SK-N-SH treated with all-trans-retinoic acid at 6 μM for 48 hours (cell line): Measurements from ENCODE around the gene ZNF423.

Experiments used
- ATAC-seq: fragments of 200-7000 bp; cut with Tn5 transposase; 3 replicates; pipeline ENCODE4 v1.9.1; 2020; ENCODE audit warnings: mild to moderate bottlenecking, moderate library complexity
- ARNTL ChIP-seq: fragments of 450-650 bp; formaldehyde crosslinking; IDR thresholded peaks from 2 replicates; pipeline ENCODE4 v1.5.0; 2020; ENCODE audit warnings: low read depth, mild to moderate bottlenecking, moderate library complexity, borderline replicate concordance
- BACH2 ChIP-seq: fragments of 250-450 bp; sonication (Bioruptor Pico); IDR thresholded peaks from 2 replicates; pipeline ENCODE4 v1.9.0; 2021; ENCODE audit warnings: mild to moderate bottlenecking, borderline replicate concordance
- CSDC2 ChIP-seq: fragments of 250-450 bp; sonication (Bioruptor Pico); IDR thresholded peaks from 2 replicates; pipeline ENCODE4 v1.5.0; 2020; ENCODE audit warnings: mild to moderate bottlenecking, moderate library complexity
- ESRRG ChIP-seq: fragments of 250-450 bp; sonication (Bioruptor Pico); IDR thresholded peaks from 2 replicates; pipeline ENCODE4 v1.6.1; 2021; ENCODE audit warnings: mild to moderate bottlenecking
- GLIS3 ChIP-seq: fragments of 250-450 bp; sonication (Bioruptor Pico); IDR thresholded peaks from 2 replicates; pipeline ENCODE4 v1.5.0; 2020; ENCODE audit warnings: mild to moderate bottlenecking, moderate library complexity
- ISL1 ChIP-seq: fragments of 250-450 bp; sonication (Bioruptor Pico); IDR thresholded peaks from 2 replicates; pipeline ENCODE4 v2.1.2; 2022; ENCODE audit warnings: mild to moderate bottlenecking, moderate library complexity
- OSR1 ChIP-seq: fragments of 250-450 bp; sonication (Bioruptor Pico); IDR thresholded peaks from 2 replicates; pipeline ENCODE4 v1.8.0; 2022; ENCODE audit warnings: moderate library complexity, mild to moderate bottlenecking, inconsistent platforms
- PPARA ChIP-seq: fragments of 250-450 bp; sonication (Bioruptor Pico); IDR thresholded peaks from 2 replicates; pipeline ENCODE4 v1.5.0; 2020; ENCODE audit warnings: mild to moderate bottlenecking, borderline replicate concordance
- RARB ChIP-seq: fragments of 250-450 bp; sonication (Bioruptor Pico); IDR thresholded peaks from 2 replicates; pipeline ENCODE4 v1.8.0; 2021; ENCODE audit warnings: mild to moderate bottlenecking, moderate library complexity
- SNAI2 ChIP-seq: fragments of 250-450 bp; sonication (Bioruptor Pico); IDR thresholded peaks from 2 replicates; pipeline ENCODE4 v1.5.0; 2020; ENCODE audit warnings: mild to moderate bottlenecking, moderate library complexity
- TCF4 ChIP-seq: fragments of 250-450 bp; sonication (Bioruptor Pico); IDR thresholded peaks from 2 replicates; pipeline ENCODE4 v1.8.0; 2021; ENCODE audit warnings: mild to moderate bottlenecking, moderate library complexity, borderline replicate concordance
- TOX ChIP-seq: fragments of 250-450 bp; sonication (Bioruptor Pico); IDR thresholded peaks from 2 replicates; pipeline ENCODE4 v1.8.0; 2021; ENCODE audit warnings: mild to moderate bottlenecking, moderate library complexity, borderline replicate concordance
- ZC3H10 ChIP-seq: fragments of 250-450 bp; sonication (Bioruptor Pico); IDR thresholded peaks from 2 replicates; pipeline ENCODE4 v1.5.1; 2021; ENCODE audit warnings: mild to moderate bottlenecking, moderate library complexity
- ZFP3 ChIP-seq: fragments of 250-450 bp; sonication (Bioruptor Pico); IDR thresholded peaks from 2 replicates; pipeline ENCODE4 v1.5.0; 2020; ENCODE audit warnings: mild to moderate bottlenecking, moderate library complexity
- ZFP30 ChIP-seq: fragments of 450-650 bp; formaldehyde crosslinking; IDR thresholded peaks from 2 replicates; pipeline ENCODE4 v1.5.0; 2022; ENCODE audit warnings: mild to moderate bottlenecking, moderate library complexity
- ZNF565 ChIP-seq: fragments of 450-650 bp; formaldehyde crosslinking; conservative IDR thresholded peaks from 2 replicates; pipeline ENCODE4 v1.5.0; 2020; ENCODE audit warnings: low read depth, mild to moderate bottlenecking, moderate library complexity
- ZNF70 ChIP-seq: fragments of 450-650 bp; formaldehyde crosslinking; IDR thresholded peaks from 2 replicates; pipeline ENCODE4 v1.5.0; 2020; ENCODE audit warnings: mild to moderate bottlenecking, moderate library complexity
- ZNF8 ChIP-seq: fragments of 450-650 bp; formaldehyde crosslinking; IDR thresholded peaks from 2 replicates; pipeline ENCODE4 v1.5.0; 2020; ENCODE audit warnings: mild to moderate bottlenecking, moderate library complexity
- TF ChIP-seq, protein P1 (sequence below): fragments of 250-450 bp; sonication (Bioruptor Pico); IDR thresholded peaks from 2 replicates; pipeline ENCODE4 v1.8.0; 2020; ENCODE audit warnings: mild to moderate bottlenecking, moderate library complexity, borderline replicate concordance
- TF ChIP-seq, protein P2 (sequence below): fragments of 250-450 bp; sonication (Bioruptor Pico); IDR thresholded peaks from 2 replicates; pipeline ENCODE4 v1.8.0; 2021; ENCODE audit warnings: low read depth, mild to moderate bottlenecking, moderate library complexity, borderline replicate concordance
- TF ChIP-seq, protein P3 (sequence below): fragments of 250-450 bp; sonication (Bioruptor Pico); IDR thresholded peaks from 2 replicates; pipeline ENCODE4 v1.5.1; 2021; ENCODE audit warnings: mild to moderate bottlenecking, moderate library complexity
- TF ChIP-seq, protein P4 (sequence below): fragments of 250-450 bp; sonication (Bioruptor Pico); IDR thresholded peaks from 2 replicates; pipeline ENCODE4 v1.5.0; 2020; ENCODE audit warnings: mild to moderate bottlenecking, moderate library complexity
- TF ChIP-seq, protein P5 (sequence below): fragments of 250-450 bp; sonication (Bioruptor Pico); IDR thresholded peaks from 2 replicates; pipeline ENCODE4 v1.5.1; 2020; ENCODE audit warnings: low read depth, mild to moderate bottlenecking, moderate library complexity

Gene ZNF423

DNA sequence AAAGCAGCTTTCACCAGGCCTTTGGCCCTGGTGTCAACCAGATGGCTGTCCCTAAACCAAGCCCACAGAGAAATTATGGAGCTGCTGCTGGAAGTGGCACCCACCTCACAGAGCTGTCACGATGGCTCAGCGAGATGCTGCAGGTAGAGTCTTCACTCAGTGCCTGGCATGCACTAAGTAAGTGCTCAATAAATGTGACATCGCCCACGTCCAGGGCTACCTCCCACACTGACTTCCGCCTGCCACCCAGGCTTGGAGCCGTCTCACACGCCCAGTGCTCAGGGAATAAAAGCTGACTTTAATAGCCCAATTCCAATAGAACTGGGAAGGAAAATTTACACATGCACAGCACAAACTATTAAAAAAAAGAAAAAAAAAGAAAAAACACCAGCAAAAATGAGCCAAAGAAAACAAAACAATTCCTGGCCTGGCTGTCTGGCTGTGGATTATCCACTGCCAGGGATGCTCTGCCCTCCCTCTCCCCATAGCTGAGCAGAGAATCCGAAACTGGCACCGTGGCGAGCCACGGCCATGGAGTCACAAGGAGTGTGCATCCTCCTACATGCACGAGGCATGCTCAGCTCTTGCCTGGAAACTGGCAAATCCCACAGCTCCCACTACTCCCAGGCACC, 68.9 kb downstream of the ZNF423 start:
- ATAC-seq, result no peak
- no peak for TF ChIP-seq RARB (CRISPR knock-in tag)
- no peak for TF ChIP-seq TCF4 (CRISPR knock-in tag)
- TF ChIP-seq, protein P1, sequence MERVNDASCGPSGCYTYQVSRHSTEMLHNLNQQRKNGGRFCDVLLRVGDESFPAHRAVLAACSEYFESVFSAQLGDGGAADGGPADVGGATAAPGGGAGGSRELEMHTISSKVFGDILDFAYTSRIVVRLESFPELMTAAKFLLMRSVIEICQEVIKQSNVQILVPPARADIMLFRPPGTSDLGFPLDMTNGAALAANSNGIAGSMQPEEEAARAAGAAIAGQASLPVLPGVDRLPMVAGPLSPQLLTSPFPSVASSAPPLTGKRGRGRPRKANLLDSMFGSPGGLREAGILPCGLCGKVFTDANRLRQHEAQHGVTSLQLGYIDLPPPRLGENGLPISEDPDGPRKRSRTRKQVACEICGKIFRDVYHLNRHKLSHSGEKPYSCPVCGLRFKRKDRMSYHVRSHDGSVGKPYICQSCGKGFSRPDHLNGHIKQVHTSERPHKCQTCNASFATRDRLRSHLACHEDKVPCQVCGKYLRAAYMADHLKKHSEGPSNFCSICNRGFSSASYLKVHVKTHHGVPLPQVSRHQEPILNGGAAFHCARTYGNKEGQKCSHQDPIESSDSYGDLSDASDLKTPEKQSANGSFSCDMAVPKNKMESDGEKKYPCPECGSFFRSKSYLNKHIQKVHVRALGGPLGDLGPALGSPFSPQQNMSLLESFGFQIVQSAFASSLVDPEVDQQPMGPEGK (CRISPR knock-in tag), result no peak
- no peak for TF ChIP-seq ESRRG (CRISPR knock-in tag)
- TF ChIP-seq PPARA (CRISPR knock-in tag), result no peak
- no peak for TF ChIP-seq ARNTL (CRISPR knock-in tag)
- no peak for TF ChIP-seq ZFP30
- TF ChIP-seq ZNF8 (CRISPR knock-in tag), result no peak
- TF ChIP-seq ZC3H10 (CRISPR knock-in tag), result no peak
- no peak for TF ChIP-seq OSR1 (CRISPR knock-in tag)
- TF ChIP-seq GLIS3 (CRISPR knock-in tag), result no peak
- TF ChIP-seq, protein P2, sequence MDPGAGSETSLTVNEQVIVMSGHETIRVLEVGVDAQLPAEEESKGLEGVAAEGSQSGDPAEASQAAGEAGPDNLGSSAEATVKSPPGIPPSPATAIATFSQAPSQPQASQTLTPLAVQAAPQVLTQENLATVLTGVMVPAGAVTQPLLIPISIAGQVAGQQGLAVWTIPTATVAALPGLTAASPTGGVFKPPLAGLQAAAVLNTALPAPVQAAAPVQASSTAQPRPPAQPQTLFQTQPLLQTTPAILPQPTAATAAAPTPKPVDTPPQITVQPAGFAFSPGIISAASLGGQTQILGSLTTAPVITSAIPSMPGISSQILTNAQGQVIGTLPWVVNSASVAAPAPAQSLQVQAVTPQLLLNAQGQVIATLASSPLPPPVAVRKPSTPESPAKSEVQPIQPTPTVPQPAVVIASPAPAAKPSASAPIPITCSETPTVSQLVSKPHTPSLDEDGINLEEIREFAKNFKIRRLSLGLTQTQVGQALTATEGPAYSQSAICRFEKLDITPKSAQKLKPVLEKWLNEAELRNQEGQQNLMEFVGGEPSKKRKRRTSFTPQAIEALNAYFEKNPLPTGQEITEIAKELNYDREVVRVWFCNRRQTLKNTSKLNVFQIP (CRISPR knock-in tag), result no peak
- TF ChIP-seq ISL1 (CRISPR knock-in tag), result no peak
- TF ChIP-seq, protein P3, sequence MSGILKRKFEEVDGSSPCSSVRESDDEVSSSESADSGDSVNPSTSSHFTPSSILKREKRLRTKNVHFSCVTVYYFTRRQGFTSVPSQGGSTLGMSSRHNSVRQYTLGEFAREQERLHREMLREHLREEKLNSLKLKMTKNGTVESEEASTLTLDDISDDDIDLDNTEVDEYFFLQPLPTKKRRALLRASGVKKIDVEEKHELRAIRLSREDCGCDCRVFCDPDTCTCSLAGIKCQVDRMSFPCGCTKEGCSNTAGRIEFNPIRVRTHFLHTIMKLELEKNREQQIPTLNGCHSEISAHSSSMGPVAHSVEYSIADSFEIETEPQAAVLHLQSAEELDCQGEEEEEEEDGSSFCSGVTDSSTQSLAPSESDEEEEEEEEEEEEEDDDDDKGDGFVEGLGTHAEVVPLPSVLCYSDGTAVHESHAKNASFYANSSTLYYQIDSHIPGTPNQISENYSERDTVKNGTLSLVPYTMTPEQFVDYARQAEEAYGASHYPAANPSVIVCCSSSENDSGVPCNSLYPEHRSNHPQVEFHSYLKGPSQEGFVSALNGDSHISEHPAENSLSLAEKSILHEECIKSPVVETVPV (CRISPR knock-in tag), result no peak
- TF ChIP-seq SNAI2 (CRISPR knock-in tag), result no peak
- TF ChIP-seq, protein P4, sequence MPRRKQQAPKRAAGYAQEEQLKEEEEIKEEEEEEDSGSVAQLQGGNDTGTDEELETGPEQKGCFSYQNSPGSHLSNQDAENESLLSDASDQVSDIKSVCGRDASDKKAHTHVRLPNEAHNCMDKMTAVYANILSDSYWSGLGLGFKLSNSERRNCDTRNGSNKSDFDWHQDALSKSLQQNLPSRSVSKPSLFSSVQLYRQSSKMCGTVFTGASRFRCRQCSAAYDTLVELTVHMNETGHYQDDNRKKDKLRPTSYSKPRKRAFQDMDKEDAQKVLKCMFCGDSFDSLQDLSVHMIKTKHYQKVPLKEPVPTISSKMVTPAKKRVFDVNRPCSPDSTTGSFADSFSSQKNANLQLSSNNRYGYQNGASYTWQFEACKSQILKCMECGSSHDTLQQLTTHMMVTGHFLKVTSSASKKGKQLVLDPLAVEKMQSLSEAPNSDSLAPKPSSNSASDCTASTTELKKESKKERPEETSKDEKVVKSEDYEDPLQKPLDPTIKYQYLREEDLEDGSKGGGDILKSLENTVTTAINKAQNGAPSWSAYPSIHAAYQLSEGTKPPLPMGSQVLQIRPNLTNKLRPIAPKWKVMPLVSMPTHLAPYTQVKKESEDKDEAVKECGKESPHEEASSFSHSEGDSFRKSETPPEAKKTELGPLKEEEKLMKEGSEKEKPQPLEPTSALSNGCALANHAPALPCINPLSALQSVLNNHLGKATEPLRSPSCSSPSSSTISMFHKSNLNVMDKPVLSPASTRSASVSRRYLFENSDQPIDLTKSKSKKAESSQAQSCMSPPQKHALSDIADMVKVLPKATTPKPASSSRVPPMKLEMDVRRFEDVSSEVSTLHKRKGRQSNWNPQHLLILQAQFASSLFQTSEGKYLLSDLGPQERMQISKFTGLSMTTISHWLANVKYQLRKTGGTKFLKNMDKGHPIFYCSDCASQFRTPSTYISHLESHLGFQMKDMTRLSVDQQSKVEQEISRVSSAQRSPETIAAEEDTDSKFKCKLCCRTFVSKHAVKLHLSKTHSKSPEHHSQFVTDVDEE, result no peak
- no peak for TF ChIP-seq ZNF565
- no peak for TF ChIP-seq TOX (CRISPR knock-in tag)
- no peak for TF ChIP-seq CSDC2
- TF ChIP-seq ZFP3, result no peak

DNA sequence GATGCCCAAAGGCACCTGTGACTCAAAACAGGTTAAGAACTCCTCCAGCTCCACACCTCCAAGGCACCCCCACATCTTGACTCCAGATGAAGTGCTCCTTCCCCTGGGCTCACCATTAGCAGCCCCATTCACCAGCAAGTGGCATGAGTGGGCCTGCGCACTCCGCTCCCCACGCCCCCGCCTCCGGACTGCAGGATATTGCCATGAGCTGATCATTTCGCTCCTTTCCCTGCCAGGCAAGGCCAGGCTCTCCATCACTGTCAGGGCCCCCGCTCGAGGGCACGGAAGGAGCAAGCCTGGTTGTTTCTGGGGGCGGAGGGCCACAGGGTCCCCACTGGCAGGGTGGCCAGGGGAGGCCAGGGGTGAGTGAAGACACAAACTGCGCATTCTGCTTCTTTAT, 69.9 kb downstream of the ZNF423 start:
- ATAC-seq, result no peak
- TF ChIP-seq ISL1 (CRISPR knock-in tag), result no peak

DNA sequence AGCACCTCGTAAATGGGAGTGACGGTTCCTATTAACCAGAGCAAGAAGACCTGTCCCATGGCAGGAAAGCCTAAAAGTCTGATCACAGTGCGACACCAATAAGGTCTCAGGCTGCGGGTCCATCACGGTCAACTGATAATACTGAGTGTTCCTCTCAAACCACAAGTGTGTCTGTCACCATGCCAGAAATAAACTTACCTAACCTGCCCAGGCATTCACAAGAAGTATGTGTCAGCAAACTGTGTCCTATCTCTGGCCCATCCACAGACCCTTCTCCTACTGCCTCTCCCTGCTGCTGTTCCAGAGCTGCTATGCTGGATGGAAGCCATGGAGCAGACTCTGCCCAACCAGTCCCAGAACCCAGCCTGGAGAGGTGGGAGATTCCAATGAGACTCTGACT, 73.5 kb downstream of the ZNF423 start:
- no peak for TF ChIP-seq PPARA (CRISPR knock-in tag)
- no peak for TF ChIP-seq GLIS3 (CRISPR knock-in tag)
- TF ChIP-seq BACH2 (CRISPR knock-in tag), result no peak
- TF ChIP-seq ZFP3, result no peak
- TF ChIP-seq, protein P5, sequence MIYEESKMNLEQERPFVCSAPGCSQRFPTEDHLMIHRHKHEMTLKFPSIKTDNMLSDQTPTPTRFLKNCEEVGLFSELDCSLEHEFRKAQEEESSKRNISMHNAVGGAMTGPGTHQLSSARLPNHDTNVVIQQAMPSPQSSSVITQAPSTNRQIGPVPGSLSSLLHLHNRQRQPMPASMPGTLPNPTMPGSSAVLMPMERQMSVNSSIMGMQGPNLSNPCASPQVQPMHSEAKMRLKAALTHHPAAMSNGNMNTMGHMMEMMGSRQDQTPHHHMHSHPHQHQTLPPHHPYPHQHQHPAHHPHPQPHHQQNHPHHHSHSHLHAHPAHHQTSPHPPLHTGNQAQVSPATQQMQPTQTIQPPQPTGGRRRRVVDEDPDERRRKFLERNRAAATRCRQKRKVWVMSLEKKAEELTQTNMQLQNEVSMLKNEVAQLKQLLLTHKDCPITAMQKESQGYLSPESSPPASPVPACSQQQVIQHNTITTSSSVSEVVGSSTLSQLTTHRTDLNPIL (CRISPR knock-in tag), result no peak
- no peak for TF ChIP-seq ZNF8 (CRISPR knock-in tag)
- TF ChIP-seq TCF4 (CRISPR knock-in tag), result no peak
- TF ChIP-seq ZNF565, result no peak
- TF ChIP-seq CSDC2, result no peak
- TF ChIP-seq TOX (CRISPR knock-in tag), result no peak
- TF ChIP-seq ZFP30, result no peak
- no peak for TF ChIP-seq OSR1 (CRISPR knock-in tag)
- no peak for TF ChIP-seq ZNF70
- TF ChIP-seq, protein P3 (CRISPR knock-in tag), result no peak
- TF ChIP-seq ESRRG (CRISPR knock-in tag), result no peak
- no peak for ATAC-seq
